HEK293 (cell line): ENCODE measurements around the gene DXO.

Experiments used
- CTCF ChIA-PET: fragments of 350-600 bp; formaldehyde crosslinking; extraction: SDS; loops from one replicate; lab custom pipeline; 2021; ENCODE audit warnings: antibody characterized with exemption; lab: Yijun Ruan, JAX
- POLR2A ChIA-PET: fragments of 300-600 bp; formaldehyde crosslinking; extraction: SDS; loops from one replicate; lab custom pipeline; 2020; ENCODE audit warnings: antibody characterized with exemption, inconsistent platforms; lab: Yijun Ruan, JAX
- H3K27ac ChIP-seq: fragments of 200-500 bp; sonication (Bioruptor generic); 2 replicates; pipeline ENCODE4 v1.5.1; 2014; ENCODE audit warnings: low read depth, low read length, control low read depth, inconsistent platforms; ENCODE audit errors: extremely low read depth
- H3K36me3 ChIP-seq, 2 experiments: fragments of 200-500 bp in 1 of 2; sonication (Bioruptor generic) in 1 of 2; 1 replicate in 1 of 2; 2 replicates in 1 of 2; pipeline ENCODE4 v1.5.1; 2014 to 2017; ENCODE audit warnings: inconsistent platforms in 2 of 2, low read length in 2 of 2; ENCODE audit not compliant: control insufficient read depth in 2 of 2, insufficient read depth in 1 of 2
- H3K4me1 ChIP-seq: fragments of 200-500 bp; sonication (Bioruptor generic); 2 replicates; pipeline ENCODE4 v1.5.1; 2014; ENCODE audit warnings: mild to moderate bottlenecking, low read length, inconsistent platforms; ENCODE audit not compliant: control insufficient read depth, insufficient read depth
- H3K4me3 ChIP-seq: 2 replicates; pipeline ENCODE4 v1.5.1; 2011; ENCODE audit warnings: low read depth, mild to moderate bottlenecking, control low read depth, low read length, moderate library complexity
- H3K9me3 ChIP-seq: fragments of 200-500 bp; sonication (Bioruptor generic); 2 replicates; pipeline ENCODE4 v1.5.1; 2014; ENCODE audit warnings: low read depth, low read length, inconsistent platforms; ENCODE audit not compliant: control insufficient read depth, insufficient read depth
- SETDB1 ChIP-seq: IDR thresholded peaks from one replicate; pipeline ENCODE4 v1.6.1; 2017; ENCODE audit warnings: mild to moderate bottlenecking, low read length, moderate library complexity, mixed read lengths; ENCODE audit not compliant: insufficient read length
- ZIC2 ChIP-seq: fragments of 450-650 bp; formaldehyde crosslinking; IDR thresholded peaks from 2 replicates; pipeline ENCODE4 v1.5.1; 2016; ENCODE audit warnings: missing biosample characterization, missing genetic modification characterization
- ZNF26 ChIP-seq: fragments of 450-650 bp; formaldehyde crosslinking; IDR thresholded peaks from 2 replicates; pipeline ENCODE4 v1.5.1; 2016; ENCODE audit warnings: missing biosample characterization, missing genetic modification characterization
- ZNF302 ChIP-seq: fragments of 450-650 bp; formaldehyde crosslinking; IDR thresholded peaks from 2 replicates; pipeline ENCODE4 v1.5.1; 2016; ENCODE audit warnings: missing biosample characterization, missing genetic modification characterization, low read depth
- ZNF324 ChIP-seq: fragments of 450-650 bp; formaldehyde crosslinking; IDR thresholded peaks from 2 replicates; pipeline ENCODE4 v1.5.1; 2016; ENCODE audit warnings: missing biosample characterization, missing genetic modification characterization
- ZNF398 ChIP-seq: fragments of 450-650 bp; formaldehyde crosslinking; IDR thresholded peaks from 2 replicates; pipeline ENCODE4 v1.5.1; 2017; ENCODE audit warnings: missing biosample characterization, missing genetic modification characterization
- ZNF707 ChIP-seq: fragments of 450-650 bp; formaldehyde crosslinking; IDR thresholded peaks from 2 replicates; pipeline ENCODE4 v1.5.1; 2016; ENCODE audit warnings: missing biosample characterization, missing genetic modification characterization
- ZSCAN5A ChIP-seq: fragments of 450-650 bp; formaldehyde crosslinking; IDR thresholded peaks from 2 replicates; pipeline ENCODE4 v1.5.1; 2016; ENCODE audit warnings: missing biosample characterization, missing genetic modification characterization
- TF ChIP-seq, protein P1 (sequence below): fragments of 450-650 bp; formaldehyde crosslinking; conservative IDR thresholded peaks from 2 replicates; pipeline ENCODE4 v1.5.1; 2016; ENCODE audit warnings: low read depth, missing biosample characterization, missing genetic modification characterization
- TF ChIP-seq, protein P2 (sequence below): fragments of 450-650 bp; formaldehyde crosslinking; IDR thresholded peaks from 2 replicates; pipeline ENCODE4 v1.5.1; 2016; ENCODE audit warnings: missing biosample characterization, missing genetic modification characterization, borderline replicate concordance
- TF ChIP-seq, protein P3 (sequence below): fragments of 450-650 bp; formaldehyde crosslinking; IDR thresholded peaks from 2 replicates; pipeline ENCODE4 v1.5.1; 2016; ENCODE audit warnings: missing biosample characterization, missing genetic modification characterization, borderline replicate concordance

The DXO gene

DNA sequence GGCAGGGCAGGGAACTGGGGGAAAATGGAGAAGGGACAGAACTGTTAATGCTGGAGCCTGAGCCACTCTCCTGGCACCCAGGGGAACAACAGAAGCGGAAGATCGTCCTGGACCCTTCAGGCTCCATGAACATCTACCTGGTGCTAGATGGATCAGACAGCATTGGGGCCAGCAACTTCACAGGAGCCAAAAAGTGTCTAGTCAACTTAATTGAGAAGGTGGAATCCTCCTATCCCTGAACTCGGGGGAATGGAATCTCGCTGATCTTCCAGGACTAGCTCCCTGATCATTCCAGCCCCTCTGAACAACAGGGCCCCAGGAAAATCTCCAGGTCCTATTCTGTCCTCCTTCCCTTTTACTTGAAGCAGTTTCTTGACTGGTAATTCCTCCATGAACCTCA lies 24.1 kb downstream of the DXO start:
- no peak overlapping the region for H3K4me3 ChIP-seq
- TF ChIP-seq SETDB1 (no peak), ZNF26 (tag by site-specific recombination) (no peak), ZNF302 (tag by site-specific recombination) (no peak), ZNF398 (tag by site-specific recombination) (no peak), ZNF707 (tag by site-specific recombination) (no peak), ZSCAN5A (no peak), ZIC2 (no peak), ZNF324 (tag by site-specific recombination) (no peak)
- TF ChIP-seq, protein P1, sequence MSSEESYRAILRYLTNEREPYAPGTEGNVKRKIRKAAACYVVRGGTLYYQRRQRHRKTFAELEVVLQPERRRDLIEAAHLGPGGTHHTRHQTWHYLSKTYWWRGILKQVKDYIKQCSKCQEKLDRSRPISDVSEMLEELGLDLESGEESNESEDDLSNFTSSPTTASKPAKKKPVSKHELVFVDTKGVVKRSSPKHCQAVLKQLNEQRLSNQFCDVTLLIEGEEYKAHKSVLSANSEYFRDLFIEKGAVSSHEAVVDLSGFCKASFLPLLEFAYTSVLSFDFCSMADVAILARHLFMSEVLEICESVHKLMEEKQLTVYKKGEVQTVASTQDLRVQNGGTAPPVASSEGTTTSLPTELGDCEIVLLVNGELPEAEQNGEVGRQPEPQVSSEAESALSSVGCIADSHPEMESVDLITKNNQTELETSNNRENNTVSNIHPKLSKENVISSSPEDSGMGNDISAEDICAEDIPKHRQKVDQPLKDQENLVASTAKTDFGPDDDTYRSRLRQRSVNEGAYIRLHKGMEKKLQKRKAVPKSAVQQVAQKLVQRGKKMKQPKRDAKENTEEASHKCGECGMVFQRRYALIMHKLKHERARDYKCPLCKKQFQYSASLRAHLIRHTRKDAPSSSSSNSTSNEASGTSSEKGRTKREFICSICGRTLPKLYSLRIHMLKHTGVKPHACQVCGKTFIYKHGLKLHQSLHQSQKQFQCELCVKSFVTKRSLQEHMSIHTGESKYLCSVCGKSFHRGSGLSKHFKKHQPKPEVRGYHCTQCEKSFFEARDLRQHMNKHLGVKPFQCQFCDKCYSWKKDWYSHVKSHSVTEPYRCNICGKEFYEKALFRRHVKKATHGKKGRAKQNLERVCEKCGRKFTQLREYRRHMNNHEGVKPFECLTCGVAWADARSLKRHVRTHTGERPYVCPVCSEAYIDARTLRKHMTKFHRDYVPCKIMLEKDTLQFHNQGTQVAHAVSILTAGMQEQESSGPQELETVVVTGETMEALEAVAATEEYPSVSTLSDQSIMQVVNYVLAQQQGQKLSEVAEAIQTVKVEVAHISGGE (tag by site-specific recombination), result no peak
- TF ChIP-seq, protein P2, sequence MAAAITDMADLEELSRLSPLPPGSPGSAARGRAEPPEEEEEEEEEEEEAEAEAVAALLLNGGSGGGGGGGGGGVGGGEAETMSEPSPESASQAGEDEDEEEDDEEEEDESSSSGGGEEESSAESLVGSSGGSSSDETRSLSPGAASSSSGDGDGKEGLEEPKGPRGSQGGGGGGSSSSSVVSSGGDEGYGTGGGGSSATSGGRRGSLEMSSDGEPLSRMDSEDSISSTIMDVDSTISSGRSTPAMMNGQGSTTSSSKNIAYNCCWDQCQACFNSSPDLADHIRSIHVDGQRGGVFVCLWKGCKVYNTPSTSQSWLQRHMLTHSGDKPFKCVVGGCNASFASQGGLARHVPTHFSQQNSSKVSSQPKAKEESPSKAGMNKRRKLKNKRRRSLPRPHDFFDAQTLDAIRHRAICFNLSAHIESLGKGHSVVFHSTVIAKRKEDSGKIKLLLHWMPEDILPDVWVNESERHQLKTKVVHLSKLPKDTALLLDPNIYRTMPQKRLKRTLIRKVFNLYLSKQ (tag by site-specific recombination), result no peak
- TF ChIP-seq, protein P3, sequence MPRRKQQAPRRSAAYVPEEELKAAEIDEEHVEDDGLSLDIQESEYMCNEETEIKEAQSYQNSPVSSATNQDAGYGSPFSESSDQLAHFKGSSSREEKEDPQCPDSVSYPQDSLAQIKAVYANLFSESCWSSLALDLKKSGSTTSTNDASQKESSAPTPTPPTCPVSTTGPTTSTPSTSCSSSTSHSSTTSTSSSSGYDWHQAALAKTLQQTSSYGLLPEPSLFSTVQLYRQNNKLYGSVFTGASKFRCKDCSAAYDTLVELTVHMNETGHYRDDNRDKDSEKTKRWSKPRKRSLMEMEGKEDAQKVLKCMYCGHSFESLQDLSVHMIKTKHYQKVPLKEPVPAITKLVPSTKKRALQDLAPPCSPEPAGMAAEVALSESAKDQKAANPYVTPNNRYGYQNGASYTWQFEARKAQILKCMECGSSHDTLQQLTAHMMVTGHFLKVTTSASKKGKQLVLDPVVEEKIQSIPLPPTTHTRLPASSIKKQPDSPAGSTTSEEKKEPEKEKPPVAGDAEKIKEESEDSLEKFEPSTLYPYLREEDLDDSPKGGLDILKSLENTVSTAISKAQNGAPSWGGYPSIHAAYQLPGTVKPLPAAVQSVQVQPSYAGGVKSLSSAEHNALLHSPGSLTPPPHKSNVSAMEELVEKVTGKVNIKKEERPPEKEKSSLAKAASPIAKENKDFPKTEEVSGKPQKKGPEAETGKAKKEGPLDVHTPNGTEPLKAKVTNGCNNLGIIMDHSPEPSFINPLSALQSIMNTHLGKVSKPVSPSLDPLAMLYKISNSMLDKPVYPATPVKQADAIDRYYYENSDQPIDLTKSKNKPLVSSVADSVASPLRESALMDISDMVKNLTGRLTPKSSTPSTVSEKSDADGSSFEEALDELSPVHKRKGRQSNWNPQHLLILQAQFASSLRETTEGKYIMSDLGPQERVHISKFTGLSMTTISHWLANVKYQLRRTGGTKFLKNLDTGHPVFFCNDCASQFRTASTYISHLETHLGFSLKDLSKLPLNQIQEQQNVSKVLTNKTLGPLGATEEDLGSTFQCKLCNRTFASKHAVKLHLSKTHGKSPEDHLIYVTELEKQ (tag by site-specific recombination), result no peak
- H3K4me1 ChIP-seq, result no peaks in the 10 kb centered on the region
- H3K27ac ChIP-seq, result no peak overlapping the region
- POLR2A ChIA-PET, result interaction anchor here (1.0 to 1.9 kb wide), 4 partner anchors 17 to 85 kb away, joined by 3 to 8 read pairs (median 3); partner anchors contain the start of genes DXO and NEU1
- no peaks in the 10 kb centered on the region for H3K9me3 ChIP-seq
- CTCF ChIA-PET, result interaction anchor here (0.6 to 0.7 kb wide), 3 partner anchors 149 to 1007 kb away, joined by 3 to 5 read pairs (median 3); no protein-coding TSS in a partner anchor
- peaks cover 0 to 24% of the 10 kb centered on the region in 2 experiments; a peak in 1 of 3 replicates for H3K36me3 ChIP-seq
